Uterus (tissue), 2 donors: Measurements from ENCODE around the gene ADIRF.

Experiments
- POLR2A ChIP-seq, 2 donors: fragments of 450-650 bp; IDR thresholded peaks; one replicate each; pipeline ENCODE4 v1.6.1; 2016; ENCODE audit warnings: antibody characterized with exemption in 2 of 2, mild to moderate bottlenecking in 1 of 2, moderate library complexity in 1 of 2
- TF ChIP-seq, protein P1 (sequence below), 4 experiments: fragments of 200-600 bp in 2 of 4; fragments of 450-650 bp in 2 of 4; sonication (generic) in 2 of 4; IDR thresholded peaks; one replicate each; pipeline ENCODE4 v1.5.1; 2016 to 2019; ENCODE audit warnings: antibody characterized with exemption in 4 of 4, mild to moderate bottlenecking in 2 of 4, moderate library complexity in 1 of 4

DNA sequence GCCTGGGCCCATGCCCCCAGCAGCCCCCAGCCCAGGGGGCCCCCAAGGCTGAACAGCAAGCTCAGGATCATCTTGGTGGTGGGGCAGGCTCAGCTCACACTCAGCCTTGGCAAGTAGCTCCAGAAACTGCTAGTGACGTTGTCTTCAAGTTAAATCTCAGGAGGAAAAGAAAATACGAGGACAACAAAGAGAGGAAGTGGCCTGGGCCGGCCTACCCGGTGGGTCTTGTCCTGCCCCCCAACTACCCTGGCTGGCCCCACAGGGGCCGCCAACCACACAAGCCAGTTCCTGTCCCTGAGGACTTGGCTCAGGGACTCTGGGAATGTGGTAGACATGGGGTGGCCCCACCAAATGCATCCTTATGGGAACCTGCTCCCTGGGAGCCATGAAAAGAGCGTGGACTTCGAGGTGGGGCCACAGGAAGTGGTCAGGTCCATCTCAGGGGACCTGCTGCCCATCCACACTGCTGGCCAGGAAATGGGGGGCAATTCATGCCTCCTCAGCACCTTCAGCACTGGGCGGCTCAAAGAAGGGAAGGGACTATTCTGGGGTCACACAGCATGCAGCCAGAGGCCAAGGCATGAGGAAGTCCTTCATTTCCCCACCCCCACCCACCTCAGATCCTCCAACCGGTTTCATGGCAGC lies 10.7 kb upstream of the ADIRF start, which contains the start of gene MMRN2:
- TF ChIP-seq, protein P1, sequence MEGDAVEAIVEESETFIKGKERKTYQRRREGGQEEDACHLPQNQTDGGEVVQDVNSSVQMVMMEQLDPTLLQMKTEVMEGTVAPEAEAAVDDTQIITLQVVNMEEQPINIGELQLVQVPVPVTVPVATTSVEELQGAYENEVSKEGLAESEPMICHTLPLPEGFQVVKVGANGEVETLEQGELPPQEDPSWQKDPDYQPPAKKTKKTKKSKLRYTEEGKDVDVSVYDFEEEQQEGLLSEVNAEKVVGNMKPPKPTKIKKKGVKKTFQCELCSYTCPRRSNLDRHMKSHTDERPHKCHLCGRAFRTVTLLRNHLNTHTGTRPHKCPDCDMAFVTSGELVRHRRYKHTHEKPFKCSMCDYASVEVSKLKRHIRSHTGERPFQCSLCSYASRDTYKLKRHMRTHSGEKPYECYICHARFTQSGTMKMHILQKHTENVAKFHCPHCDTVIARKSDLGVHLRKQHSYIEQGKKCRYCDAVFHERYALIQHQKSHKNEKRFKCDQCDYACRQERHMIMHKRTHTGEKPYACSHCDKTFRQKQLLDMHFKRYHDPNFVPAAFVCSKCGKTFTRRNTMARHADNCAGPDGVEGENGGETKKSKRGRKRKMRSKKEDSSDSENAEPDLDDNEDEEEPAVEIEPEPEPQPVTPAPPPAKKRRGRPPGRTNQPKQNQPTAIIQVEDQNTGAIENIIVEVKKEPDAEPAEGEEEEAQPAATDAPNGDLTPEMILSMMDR (IDR thresholded peaks at IDR 0.05), result no peak
- no peak for TF ChIP-seq POLR2A (IDR thresholded peaks at IDR 0.05)
